D721Med (cell line): Measurements from ENCODE around the gene EIF4EBP3.

Experiments used
- DNase-seq: peaks from one replicate; pipeline ENCODE4 v3.0.0; 2011; ENCODE audit warnings: low spot score; ENCODE audit not compliant: insufficient read length
- FAIRE-seq: peaks from 2 replicates; lab custom pipeline; 2011; peaks lifted over from hg19 to GRCh38; lab: Jason Lieb, UNC
- TF ChIP-seq, protein P1 (sequence below): IDR thresholded peaks from 2 replicates; pipeline ENCODE4 v1.5.1; 2012; ENCODE audit warnings: mild to moderate bottlenecking, control low read depth; ENCODE audit not compliant: insufficient read depth; ENCODE audit errors: missing control alignments

EIF4EBP3 gene

DNA sequence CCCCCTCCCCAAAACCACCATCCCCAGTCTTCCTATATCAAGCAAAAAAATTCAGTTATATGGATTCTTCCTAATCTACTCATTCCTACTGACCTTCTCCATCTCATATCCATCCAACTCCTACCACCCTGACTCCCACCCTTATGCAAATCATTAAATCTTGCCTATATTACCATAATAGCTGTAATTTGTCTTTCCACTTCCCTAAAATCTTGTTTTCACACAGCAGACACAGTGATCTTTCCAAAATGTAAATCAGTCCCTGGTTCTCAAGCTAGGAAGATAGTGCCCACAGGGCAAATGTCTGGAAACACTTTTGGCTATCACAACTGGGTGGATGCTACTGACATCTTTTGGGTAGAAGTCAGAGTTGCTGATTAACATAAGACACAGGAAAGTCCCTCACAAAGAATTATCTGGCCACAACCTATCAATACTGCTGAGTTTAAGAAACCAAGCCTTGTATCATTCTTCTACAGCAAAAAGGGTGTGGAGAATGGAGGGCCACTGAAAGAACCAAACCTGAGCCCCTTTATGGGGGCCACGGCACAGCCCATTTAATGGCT is 8.4 kb downstream of the EIF4EBP3 start:
- FAIRE-seq, result no peak
- no peak for DNase-seq
- TF ChIP-seq, protein P1, sequence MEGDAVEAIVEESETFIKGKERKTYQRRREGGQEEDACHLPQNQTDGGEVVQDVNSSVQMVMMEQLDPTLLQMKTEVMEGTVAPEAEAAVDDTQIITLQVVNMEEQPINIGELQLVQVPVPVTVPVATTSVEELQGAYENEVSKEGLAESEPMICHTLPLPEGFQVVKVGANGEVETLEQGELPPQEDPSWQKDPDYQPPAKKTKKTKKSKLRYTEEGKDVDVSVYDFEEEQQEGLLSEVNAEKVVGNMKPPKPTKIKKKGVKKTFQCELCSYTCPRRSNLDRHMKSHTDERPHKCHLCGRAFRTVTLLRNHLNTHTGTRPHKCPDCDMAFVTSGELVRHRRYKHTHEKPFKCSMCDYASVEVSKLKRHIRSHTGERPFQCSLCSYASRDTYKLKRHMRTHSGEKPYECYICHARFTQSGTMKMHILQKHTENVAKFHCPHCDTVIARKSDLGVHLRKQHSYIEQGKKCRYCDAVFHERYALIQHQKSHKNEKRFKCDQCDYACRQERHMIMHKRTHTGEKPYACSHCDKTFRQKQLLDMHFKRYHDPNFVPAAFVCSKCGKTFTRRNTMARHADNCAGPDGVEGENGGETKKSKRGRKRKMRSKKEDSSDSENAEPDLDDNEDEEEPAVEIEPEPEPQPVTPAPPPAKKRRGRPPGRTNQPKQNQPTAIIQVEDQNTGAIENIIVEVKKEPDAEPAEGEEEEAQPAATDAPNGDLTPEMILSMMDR, result no peak

DNA sequence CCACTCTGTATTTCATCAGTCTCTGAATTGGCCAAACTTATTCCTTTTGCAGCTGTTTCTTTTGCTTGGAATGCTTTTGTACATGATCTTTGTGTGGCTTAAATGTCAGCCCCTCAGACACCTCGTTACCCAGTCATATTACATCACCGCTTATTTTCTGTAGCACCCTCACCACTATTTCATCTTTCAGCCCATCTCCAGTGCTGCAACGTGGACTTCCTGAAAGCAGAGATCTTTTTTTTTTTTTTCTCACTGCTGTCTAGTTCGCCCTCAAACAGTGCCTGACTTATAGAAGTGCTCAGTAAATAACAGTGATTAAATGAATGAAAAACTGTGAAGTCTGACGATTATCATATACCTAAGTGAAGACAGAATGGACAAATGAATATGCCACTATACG is 9.0 kb downstream of the EIF4EBP3 start:
- no peak for FAIRE-seq
- DNase-seq, result no peak
- TF ChIP-seq, protein P1, result no peak

DNA sequence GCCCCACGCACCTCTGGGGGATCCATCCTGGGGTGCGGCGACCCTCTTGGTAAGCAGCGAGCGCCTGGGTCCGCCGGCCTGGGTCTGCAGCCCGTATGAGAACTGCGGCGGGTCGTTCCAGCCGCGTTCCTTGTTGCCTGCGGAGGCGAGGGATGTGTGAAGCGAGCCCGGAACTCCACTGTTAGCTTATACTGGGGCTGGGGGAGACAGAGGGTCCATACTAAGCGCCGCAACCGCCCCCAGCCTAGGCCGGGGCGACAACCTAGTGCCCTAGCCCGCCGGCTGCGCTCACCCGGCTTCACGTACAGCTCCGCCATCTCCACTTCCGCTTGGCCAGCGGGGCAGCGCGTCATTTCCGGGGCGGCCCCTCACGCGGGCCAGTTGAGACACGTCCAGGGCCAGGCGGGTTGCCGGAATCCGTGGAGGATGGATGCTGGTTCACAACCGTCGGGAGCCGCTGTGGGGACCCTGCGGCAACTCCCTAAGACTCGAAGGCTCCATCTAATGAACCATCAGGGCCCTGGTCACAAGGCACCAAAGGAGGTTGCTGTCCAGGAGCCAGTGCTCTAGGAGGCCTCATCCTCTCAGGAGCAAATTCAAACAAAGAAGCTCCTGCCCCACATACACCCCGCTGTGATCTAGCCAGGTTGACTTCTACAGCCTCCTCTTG is 9.8 kb downstream of the EIF4EBP3 start, which contains the start of gene SRA1:
SRA1 (minus strand) TSS at position 338 of the 670 bp plus-strand sequence; CDS start at position 317, 21 bp downstream.
- FAIRE-seq (no peak), DNase-seq (peak; percentile 97)
- TF ChIP-seq, protein P1, result no peak

DNA sequence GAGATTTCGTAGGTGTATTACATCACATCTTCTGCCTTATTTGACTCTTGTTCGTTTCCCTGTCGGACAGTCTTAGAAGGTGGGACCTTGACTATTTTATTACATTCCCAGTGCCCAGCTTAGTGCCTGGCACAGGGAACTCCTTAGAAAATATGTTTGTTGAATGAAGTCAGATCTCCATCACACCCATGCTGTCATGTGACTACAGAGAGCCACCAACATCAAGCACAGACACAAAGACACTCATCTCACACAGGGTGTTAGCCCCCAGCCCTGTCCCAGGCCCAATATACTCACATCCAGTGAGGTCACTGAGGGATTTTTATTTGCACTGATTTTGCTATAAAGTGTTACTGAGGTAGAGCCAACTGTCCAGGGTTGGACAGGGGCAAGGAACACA is 10.5 kb downstream of the EIF4EBP3 start:
- no peak for DNase-seq
- TF ChIP-seq, protein P1, result no peak
- FAIRE-seq, result no peak

DNA sequence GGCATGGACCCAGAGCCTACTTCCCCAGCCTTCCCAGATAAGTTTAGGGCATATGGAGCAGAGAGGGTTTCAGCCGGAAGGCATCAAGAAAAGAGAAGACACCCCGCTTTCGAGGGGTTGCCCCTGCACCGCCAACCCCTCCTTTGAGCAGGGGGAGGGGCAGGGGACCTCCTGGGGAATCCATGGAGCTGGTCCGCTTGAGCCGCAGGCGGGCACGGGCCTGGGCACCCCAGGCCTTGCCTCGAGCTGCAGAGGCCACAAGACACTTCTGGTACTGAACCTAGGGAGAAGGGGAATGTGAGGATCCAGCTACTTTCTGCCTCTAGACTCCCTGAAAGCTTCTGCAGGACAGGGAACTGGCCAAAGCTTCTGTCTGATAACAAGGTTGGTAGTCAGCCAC is 11.1 kb downstream of the EIF4EBP3 start:
- TF ChIP-seq, protein P1, result no peak
- no peak for DNase-seq
- no peak for FAIRE-seq

DNA sequence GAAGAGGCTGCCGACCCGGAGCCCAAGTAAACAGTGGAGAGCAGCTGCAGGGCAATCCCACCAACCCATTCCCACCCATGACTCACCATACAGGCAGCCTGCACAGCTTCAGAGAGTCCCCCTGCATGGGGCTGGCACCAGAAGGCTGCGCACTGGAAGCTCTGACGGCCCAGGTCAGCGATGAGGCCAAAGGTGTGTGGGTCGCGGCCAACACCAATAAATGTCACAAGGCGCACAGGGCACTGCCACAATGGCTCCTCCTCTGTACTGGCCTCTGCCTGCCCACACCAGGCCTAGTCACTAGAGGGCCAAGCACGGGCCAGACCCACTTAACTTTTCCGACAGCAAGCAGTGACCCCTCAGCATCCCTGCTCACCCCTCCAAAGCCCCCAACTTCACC is 12.8 kb downstream of the EIF4EBP3 start:
- FAIRE-seq (no peak), DNase-seq (no peak)
- TF ChIP-seq, protein P1, result no peak
